SK-N-SH (cell line): Measurements from ENCODE around the gene OIP5. TPM values are rescaled to one million over a fixed set of nuclear protein-coding genes. Genes with fewer than 3 reads are reported as not detected.

Source experiments
- CTCF ChIA-PET: fragments of 300-600, 350-600 bp; formaldehyde crosslinking; extraction: SDS; loops from one replicate; lab custom pipeline; 2021; lab: Yijun Ruan, JAX
- POLR2A ChIA-PET: fragments of 350-600 bp; sonication (Branson Sonifier 250); formaldehyde crosslinking; extraction: SDS; loops from one replicate; lab custom pipeline; 2020; ENCODE audit warnings: antibody characterized with exemption, inconsistent platforms; lab: Yijun Ruan, JAX
- DNase-seq: peaks from one replicate; pipeline ENCODE4 v3.0.0; 2012
- H2AFZ ChIP-seq: fragments of 200-600 bp; sonication (generic); 2 replicates; pipeline ENCODE4 v1.8.1; 2016; ENCODE audit warnings: antibody characterized with exemption, mild to moderate bottlenecking, low read depth
- H3F3A ChIP-seq: fragments of 200-600 bp; sonication (generic); replicated peaks from 2 replicates; pipeline ENCODE3; 2016; ENCODE audit warnings: antibody characterized with exemption, mild to moderate bottlenecking; ENCODE audit not compliant: insufficient read depth
- H3K27ac ChIP-seq, 2 experiments: fragments of 200-500 bp in 1 of 2; fragments of 200-600 bp in 1 of 2; sonication (Bioruptor generic) in 1 of 2; sonication (generic), shearing (Covaris generic) in 1 of 2; 2 replicates each; pipeline versions ENCODE4 v1.5.1 to v1.6.1; 2014 to 2016; ENCODE audit warnings: low read depth in 2 of 2, inconsistent platforms in 1 of 2, low read length in 1 of 2, mild to moderate bottlenecking in 1 of 2, mixed read lengths in 1 of 2
- H3K27me3 ChIP-seq: fragments of 200-600 bp; sonication (generic), shearing (Covaris generic); 2 replicates; pipeline ENCODE4 v1.6.1; 2016; ENCODE audit warnings: mixed run types; ENCODE audit not compliant: insufficient read depth
- H3K36me3 ChIP-seq, 2 experiments: fragments of 200-500 bp in 1 of 2; fragments of 200-600 bp in 1 of 2; sonication (Bioruptor generic) in 1 of 2; sonication (generic) in 1 of 2; replicated peaks in 1 of 2; 2 replicates each; pipeline versions ENCODE3 to v1.5.1; 2014 to 2016; ENCODE audit warnings: low read length in 1 of 2, mild to moderate bottlenecking in 1 of 2; ENCODE audit not compliant: insufficient read depth in 2 of 2, control insufficient read depth in 1 of 2
- H3K4me1 ChIP-seq, 2 experiments: fragments of 200-500 bp in 1 of 2; fragments of 200-600 bp in 1 of 2; sonication (Bioruptor generic) in 1 of 2; sonication (generic), shearing (Covaris generic) in 1 of 2; 2 replicates each; pipeline versions ENCODE4 v1.5.1 to v1.6.1; 2014 to 2016; ENCODE audit warnings: low read depth in 1 of 2, low read length in 1 of 2, mixed run types in 1 of 2; ENCODE audit not compliant: insufficient read depth in 2 of 2, control insufficient read depth in 1 of 2
- H3K4me2 ChIP-seq: fragments of 200-600 bp; sonication (generic), shearing (Covaris generic); 2 replicates; pipeline ENCODE4 v1.6.1; 2017; ENCODE audit warnings: mixed run types
- H3K4me3 ChIP-seq, 2 experiments: fragments of 200-500 bp in 1 of 2; fragments of 200-600 bp in 1 of 2; sonication (Bioruptor generic) in 1 of 2; sonication (generic), shearing (Covaris generic) in 1 of 2; 2 replicates each; pipeline versions ENCODE4 v1.5.1 to v1.8.1; 2014 to 2016; ENCODE audit warnings: low read depth in 2 of 2, inconsistent platforms in 1 of 2, low read length in 1 of 2, mild to moderate bottlenecking in 1 of 2, mixed read lengths in 1 of 2, moderate library complexity in 1 of 2
- H3K79me2 ChIP-seq: fragments of 200-600 bp; sonication (generic); 2 replicates; pipeline ENCODE4 v1.8.1; 2017; ENCODE audit warnings: mild to moderate bottlenecking; ENCODE audit not compliant: insufficient read depth
- H3K9ac ChIP-seq: fragments of 200-600 bp; sonication (generic); 2 replicates; pipeline ENCODE4 v1.6.1; 2017; ENCODE audit warnings: mixed run types
- H3K9me2 ChIP-seq: fragments of 200-600 bp; sonication (generic); 2 replicates; pipeline ENCODE4 v1.6.1; 2017; ENCODE audit warnings: mixed run types
- H3K9me3 ChIP-seq: fragments of 200-600 bp; sonication (generic); 2 replicates; pipeline ENCODE4 v1.6.1; 2017; ENCODE audit warnings: mixed run types, mild to moderate bottlenecking, moderate library complexity
- H4K20me1 ChIP-seq: fragments of 200-600 bp; sonication (generic); 2 replicates; pipeline ENCODE4 v1.6.1; 2017; ENCODE audit warnings: mild to moderate bottlenecking, mixed run types; ENCODE audit not compliant: insufficient read depth
- FOXJ3 ChIP-seq: sonication (generic); formaldehyde crosslinking; IDR thresholded peaks from 2 replicates; pipeline ENCODE4 v1.5.1; 2020; ENCODE audit warnings: mild to moderate bottlenecking, missing genetic modification reagents
- FOXM1 ChIP-seq: IDR thresholded peaks from 2 replicates; pipeline ENCODE4 v1.4.0; 2012; ENCODE audit warnings: low read depth, mild to moderate bottlenecking
- GABPA ChIP-seq: IDR thresholded peaks from 2 replicates; pipeline ENCODE4 v1.4.0; 2012; ENCODE audit warnings: low read depth, mild to moderate bottlenecking
- JUND ChIP-seq: IDR thresholded peaks from 2 replicates; pipeline ENCODE4 v1.4.0; 2012
- NRF1 ChIP-seq: IDR thresholded peaks from 2 replicates; pipeline ENCODE4 v1.6.1; 2012; ENCODE audit warnings: low read depth, mild to moderate bottlenecking, low read length
- POLR2AphosphoS5 ChIP-seq: IDR thresholded peaks from 2 replicates; pipeline ENCODE4 v1.6.1; 2012; ENCODE audit warnings: low read depth, low read length
- SMC3 ChIP-seq: IDR thresholded peaks from 2 replicates; pipeline ENCODE4 v1.6.1; 2012; ENCODE audit warnings: low read depth, low read length, improper control_type of control experiment
- TAF1 ChIP-seq: IDR thresholded peaks from 2 replicates; pipeline ENCODE4 v1.6.1; 2012; ENCODE audit warnings: low read depth, mild to moderate bottlenecking, low read length, moderate library complexity, borderline replicate concordance
- TEAD4 ChIP-seq: IDR thresholded peaks from 2 replicates; pipeline ENCODE4 v1.4.0; 2012; ENCODE audit warnings: mild to moderate bottlenecking, borderline replicate concordance; ENCODE audit not compliant: insufficient read depth
- ZBTB33 ChIP-seq: IDR thresholded peaks from 2 replicates; pipeline ENCODE4 v1.4.0; 2012; ENCODE audit warnings: low read depth, borderline replicate concordance
- WGBS: methylation state at CpG from one replicate; pipeline ENCODE4 v1.1.6; 2017; ENCODE audit warnings: low lambda C conversion rate; 5-methylcytosine and 5-hydroxymethylcytosine counted together
- polyA plus RNA-seq, 3 experiments: library from polyadenylated mRNA; depleted of rRNA; stranded (reverse); fragments of >200 nt; gene quantifications; 2 replicates each; pipeline ENCODE4 v1.2.3, GENCODE V29; 2012
- TF ChIP-seq, protein P1 (sequence below): IDR thresholded peaks from 2 replicates; pipeline ENCODE4; 2012

Gene OIP5
- polyA plus RNA-seq, 1 of the 3 experiments (the other 2 are of a cell fraction), result 8.4 TPM

GRCh38 chr15:41281236-41281635 lies 51.2 kb downstream of the OIP5 start (continued):
- TF ChIP-seq ZBTB33, result no peak
- no peak for TF ChIP-seq FOXJ3 (CRISPR knock-in tag)

- Histone ChIP-seq H3K27ac (no peak overlapping the region), H4K20me1 (no peaks in the 10 kb centered on the region), H3K4me2 (no peak overlapping the region), H3F3A (peaks cover 21% of the 10 kb centered on the region), H3K9me2 (no peaks in the 10 kb centered on the region), H3K79me2 (peaks cover 10% of the 10 kb centered on the region), H3K9me3 (no peaks in the 10 kb centered on the region), H3K36me3 (peaks cover 10 to 16% of the 10 kb centered on the region in 2 experiments), H3K4me1 (peaks cover 0 to 7% of the 10 kb centered on the region in 2 experiments; a peak in 1 of 4 replicates), H2AFZ (no peak overlapping the region), H3K4me3 (no peak overlapping the region), H3K27me3 (no peaks in the 10 kb centered on the region), H3K9ac (no peak overlapping the region)
- ChIA-PET CTCF (no interaction called here), POLR2A (interaction anchor here (0.7 kb wide), 1 partner anchor 118 kb away, joined by 4 read pairs; no protein-coding TSS in a partner anchor)
- TF ChIP-seq FOXM1, result no peak
- no peak for TF ChIP-seq FOXJ3 (CRISPR knock-in tag)
- no peak for TF ChIP-seq TEAD4
- no peak for TF ChIP-seq TAF1
- TF ChIP-seq GABPA, result no peak
- no peak for TF ChIP-seq JUND
- no peak for TF ChIP-seq NRF1
- TF ChIP-seq SMC3, result no peak
- TF ChIP-seq, protein P1, sequence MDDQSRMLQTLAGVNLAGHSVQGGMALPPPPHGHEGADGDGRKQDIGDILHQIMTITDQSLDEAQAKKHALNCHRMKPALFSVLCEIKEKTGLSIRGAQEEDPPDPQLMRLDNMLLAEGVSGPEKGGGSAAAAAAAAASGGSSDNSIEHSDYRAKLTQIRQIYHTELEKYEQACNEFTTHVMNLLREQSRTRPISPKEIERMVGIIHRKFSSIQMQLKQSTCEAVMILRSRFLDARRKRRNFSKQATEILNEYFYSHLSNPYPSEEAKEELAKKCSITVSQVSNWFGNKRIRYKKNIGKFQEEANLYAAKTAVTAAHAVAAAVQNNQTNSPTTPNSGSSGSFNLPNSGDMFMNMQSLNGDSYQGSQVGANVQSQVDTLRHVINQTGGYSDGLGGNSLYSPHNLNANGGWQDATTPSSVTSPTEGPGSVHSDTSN, result no peak
- TF ChIP-seq POLR2AphosphoS5, result no peak
- no peak for TF ChIP-seq ZBTB33
- 100% methylated on average over 1 of the region's 1 CpG for WGBS
- no peak for DNase-seq
Observed at GRCh38 chr15:41279535-41280283, 52.7 kb downstream of the OIP5 start.
